ENCODE results near the gene ULK4.

- no peak for TF ChIP-seq CTCF (conservative IDR thresholded peaks at IDR 0.05 in 1 of 2, IDR thresholded peaks at IDR 0.05 in 1 of 2; ENCODE audit: low read depth in 1 of 2, low read length in 2 of 2)
- TF ChIP-seq EZH2 (IDR thresholded peaks at IDR 0.05; ENCODE audit: low read length, missing control alignments) = no peak
These were observed 256.0 kb downstream of the ULK4 start for GRCh38 chr3:41705893-41706292.
